HepG2 (cell line): ENCODE data around the gene PCNA. TPM values are rescaled to one million over a fixed set of nuclear protein-coding genes. Genes with fewer than 3 reads are reported as not detected.

ENCODE experiments used
- ATAC-seq: fragments of 200-7000 bp; cut with Tn5 transposase; 3 replicates; pipeline ENCODE4 v1.9.1; 2020; ENCODE audit warnings: mild to moderate bottlenecking, moderate library complexity
- BruUV-seq: library from RNA; stranded (reverse); fragments of 400-500 nt; replicated peaks from 2 replicates; lab custom pipeline; 2021; lab: Mats Ljungman, UMichigan
- CTCF ChIA-PET: fragments of 300-600 bp; formaldehyde crosslinking; extraction: SDS; loops from one replicate; lab custom pipeline; 2021; ENCODE audit warnings: low total read pairs, inconsistent platforms, low intra/inter-chr PET ratio; lab: Yijun Ruan, JAX
- POLR2A ChIA-PET: fragments of 350-600 bp; sonication (Branson Sonifier 250); formaldehyde crosslinking; loops from one replicate; lab custom pipeline; 2020; ENCODE audit warnings: antibody characterized with exemption, inconsistent platforms; lab: Yijun Ruan, JAX
- DNase-seq: peaks from one replicate; pipeline ENCODE4 v3.0.0-alpha.2; 2015; ENCODE audit warnings: low spot score
- FAIRE-seq: peaks from 3 replicates; lab custom pipeline; 2011; peaks lifted over from hg19 to GRCh38; lab: Jason Lieb, UNC
- H2AFZ ChIP-seq: one replicate; pipeline ENCODE4 v1.6.1; 2011; ENCODE audit warnings: low read length, inconsistent platforms
- H3K27ac ChIP-seq: fragments of 300-600 bp; 3 replicates; pipeline ENCODE4 v1.8.0; 2011; ENCODE audit warnings: mixed run types, mild to moderate bottlenecking, mixed read lengths, low read length, inconsistent platforms; ENCODE audit not compliant: insufficient read depth; ENCODE audit errors: extremely low read length
- H3K27me3 ChIP-seq, 2 experiments: fragments of 200-600 bp in 1 of 2; 2 replicates in 1 of 2; 3 replicates in 1 of 2; pipeline versions ENCODE4 v1.6.0 to v1.8.0; 2011; ENCODE audit warnings: low read length in 2 of 2, mild to moderate bottlenecking in 2 of 2, moderate library complexity in 2 of 2, inconsistent platforms in 1 of 2; ENCODE audit not compliant: insufficient read depth in 2 of 2, control insufficient read depth in 1 of 2
- H3K36me3 ChIP-seq, 2 experiments: fragments of 200-600 bp in 1 of 2; replicated peaks in 1 of 2; 2 replicates in 1 of 2; 3 replicates in 1 of 2; pipeline versions ENCODE4 v1.5.1 to v1.8.0; 2011; ENCODE audit warnings: low read length in 2 of 2, inconsistent platforms in 1 of 2; ENCODE audit not compliant: insufficient read depth in 2 of 2, control insufficient read depth in 1 of 2
- H3K4me1 ChIP-seq: 2 replicates; pipeline ENCODE4 v1.5.1; 2012; ENCODE audit warnings: low read length, inconsistent platforms; ENCODE audit not compliant: insufficient read depth
- H3K4me2 ChIP-seq: 2 replicates; pipeline ENCODE4 v1.6.0; 2011; ENCODE audit warnings: low read depth, low read length, inconsistent platforms
- H3K4me3 ChIP-seq, 3 experiments: fragments of 200-600 bp in 1 of 3; sonication (generic), shearing (Covaris generic) in 1 of 3; replicated peaks in 1 of 3; 2 replicates each; pipeline ENCODE4 v1.5.1; 2011 to 2016; ENCODE audit warnings: low read length in 3 of 3, inconsistent platforms in 2 of 3, low read depth in 2 of 3, mild to moderate bottlenecking in 2 of 3, control low read depth in 1 of 3, mixed read lengths in 1 of 3; ENCODE audit not compliant: insufficient read depth in 1 of 3
- H3K79me2 ChIP-seq: one replicate; pipeline ENCODE4 v1.6.1; 2011; ENCODE audit warnings: low read length, inconsistent platforms; ENCODE audit not compliant: insufficient read depth
- H3K9ac ChIP-seq: 2 replicates; pipeline ENCODE4 v1.6.0; 2011; ENCODE audit warnings: mild to moderate bottlenecking, low read depth, low read length, inconsistent platforms; ENCODE audit not compliant: insufficient read depth
- H3K9me3 ChIP-seq: 2 replicates; pipeline ENCODE4 v1.5.1; 2012; ENCODE audit warnings: mild to moderate bottlenecking, low read length
- H4K20me1 ChIP-seq: 2 replicates; pipeline ENCODE4 v1.6.0; 2011; ENCODE audit warnings: inconsistent platforms, mild to moderate bottlenecking, low read length, moderate library complexity; ENCODE audit not compliant: insufficient read depth
- CENPX ChIP-seq: sonication (generic); formaldehyde crosslinking; IDR thresholded peaks from 2 replicates; pipeline ENCODE4 v1.9.0; 2021; ENCODE audit warnings: mild to moderate bottlenecking, missing genetic modification reagents, moderate library complexity
- ETV5 ChIP-seq: IDR thresholded peaks from 2 replicates; pipeline ENCODE4 v1.6.1; 2018; ENCODE audit warnings: missing biosample characterization, missing genetic modification reagents, inconsistent platforms, borderline replicate concordance
- HNF4G ChIP-seq, 2 experiments: sonication (generic) in 1 of 2; formaldehyde crosslinking in 1 of 2; IDR thresholded peaks; 2 replicates each; pipeline versions ENCODE4 v1.4.0 to v1.6.1; 2011 to 2020; ENCODE audit warnings: borderline replicate concordance in 2 of 2, low read depth in 2 of 2, mild to moderate bottlenecking in 2 of 2, low read length in 1 of 2, missing genetic modification reagents in 1 of 2, moderate library complexity in 1 of 2
- HNRNPUL1 ChIP-seq: fragments of 200-400 bp; formaldehyde crosslinking; IDR thresholded peaks from 2 replicates; pipeline ENCODE4 v1.6.1; 2017; ENCODE audit warnings: low read depth, mild to moderate bottlenecking, low read length, moderate library complexity
- JARID2 ChIP-seq: sonication (generic); formaldehyde crosslinking; IDR thresholded peaks from 2 replicates; pipeline ENCODE4 v1.8.1; 2023; ENCODE audit warnings: missing genetic modification reagents, inconsistent platforms; ENCODE audit not compliant: insufficient replicate concordance
- KDM1A ChIP-seq: IDR thresholded peaks from 2 replicates; pipeline ENCODE4 v1.6.1; 2016; ENCODE audit warnings: missing compliant biosample characterization
- MIXL1 ChIP-seq: IDR thresholded peaks from 2 replicates; pipeline ENCODE4 v1.6.1; 2016
- NCOR1 ChIP-seq: fragments of 200-600 bp; sonication (generic); IDR thresholded peaks from 2 replicates; pipeline ENCODE4 v1.7.0; 2017; ENCODE audit warnings: antibody characterized with exemption, low read length, borderline replicate concordance
- NR3C1 ChIP-seq: sonication (generic); formaldehyde crosslinking; IDR thresholded peaks from 2 replicates; pipeline ENCODE4 v1.4.0; 2020; ENCODE audit warnings: missing genetic modification reagents
- PAF1 ChIP-seq: IDR thresholded peaks from 2 replicates; pipeline ENCODE4 v1.6.1; 2016; ENCODE audit warnings: missing genetic modification reagents, missing compliant biosample characterization
- PHF20 ChIP-seq: sonication (generic); formaldehyde crosslinking; IDR thresholded peaks from 2 replicates; pipeline ENCODE4 v1.5.0; 2020; ENCODE audit warnings: mild to moderate bottlenecking, missing genetic modification reagents
- PHF8 ChIP-seq: sonication (generic); formaldehyde crosslinking; IDR thresholded peaks from 2 replicates; pipeline ENCODE4 v1.5.0; 2020; ENCODE audit warnings: missing genetic modification reagents
- SALL1 ChIP-seq: sonication (generic); formaldehyde crosslinking; IDR thresholded peaks from 2 replicates; pipeline ENCODE4 v1.8.0; 2022; ENCODE audit warnings: mild to moderate bottlenecking, missing genetic modification reagents
- TGIF2 ChIP-seq: IDR thresholded peaks from 2 replicates; pipeline ENCODE4 v1.6.1; 2016; ENCODE audit warnings: control low read depth, missing compliant biosample characterization
- ZBTB42 ChIP-seq: sonication (generic); formaldehyde crosslinking; IDR thresholded peaks from 2 replicates; pipeline ENCODE4 v1.5.0; 2020; ENCODE audit warnings: mild to moderate bottlenecking, missing genetic modification reagents
- ZBTB8A ChIP-seq: sonication (generic); formaldehyde crosslinking; IDR thresholded peaks from 2 replicates; pipeline ENCODE4 v1.4.0; 2020; ENCODE audit warnings: mild to moderate bottlenecking, low read depth, missing genetic modification reagents, borderline replicate concordance
- ZNF230 ChIP-seq: sonication (generic); formaldehyde crosslinking; IDR thresholded peaks from 2 replicates; pipeline ENCODE4 v1.4.0; 2020; ENCODE audit warnings: mild to moderate bottlenecking, missing genetic modification reagents
- ZNF709 ChIP-seq: sonication (generic); formaldehyde crosslinking; IDR thresholded peaks from 2 replicates; pipeline ENCODE4 v1.5.0; 2020; ENCODE audit warnings: mild to moderate bottlenecking, missing genetic modification reagents
- WGBS: methylation state at CpG from one replicate; pipeline ENCODE4 v1.1.6; 2017; ENCODE audit warnings: low lambda C conversion rate; 5-methylcytosine and 5-hydroxymethylcytosine counted together
- in situ Hi-C: cut with HindIII; loops from 2 replicates; pipeline ENCODE4 v1.10.0; 2017; ENCODE audit warnings: low pct_unique_long_range_greater_than_20kb; ENCODE audit not compliant: extremely low pct_ligation_motif_present
- intact Hi-C: fragments of 100-400 bp; cut with micrococcal nuclease; formaldehyde crosslinking; loops from one replicate; pipeline ENCODE4 v1.10.0; 2022; ENCODE audit not compliant: unreplicated experiment
- polyA plus RNA-seq, 8 experiments: library from polyadenylated mRNA; depleted of rRNA in 3 of 8; stranded (reverse) in 7 of 8; unstranded in 1 of 8; fragments of >200 nt; fragmentation: Illumina TruSeq in 4 of 8; extraction: Trizol in 4 of 8; gene quantifications; 2 replicates each; pipeline versions ENCODE4 v1.2.1 to v1.2.3, GENCODE V29; 2011 to 2016; ENCODE audit warnings: low read depth in 4 of 8, missing spikeins in 1 of 8, mixed read lengths in 1 of 8; ENCODE audit not compliant: insufficient read depth in 1 of 8
- total RNA-seq, 5 experiments: library from RNA; depleted of rRNA; stranded (reverse); fragments of >200 nt; fragmentation: Illumina TruSeq; extraction: Trizol; gene quantifications; 2 replicates each; pipeline ENCODE4 v1.2.3, GENCODE V29; 2016; ENCODE audit warnings: low read depth in 1 of 5
- TF ChIP-seq, protein P1 (sequence below): sonication (generic); formaldehyde crosslinking; IDR thresholded peaks from 2 replicates; pipeline ENCODE4 v1.5.0; 2020; ENCODE audit warnings: missing genetic modification reagents
- TF ChIP-seq, protein P2 (sequence below): sonication (generic); formaldehyde crosslinking; IDR thresholded peaks from 2 replicates; pipeline ENCODE4; 2020; ENCODE audit warnings: missing genetic modification reagents, mild to moderate bottlenecking, borderline replicate concordance
- TF ChIP-seq, protein P3 (sequence below): IDR thresholded peaks from 2 replicates; pipeline ENCODE4 v1.6.1; 2012; ENCODE audit warnings: low read depth, low read length, improper control_type of control experiment

The PCNA gene
- total and polyA plus RNA-seq, 2 of the 13 experiments (the other 11 are each of a cell fraction or from before 2014, with no cell fraction given): 229 to 655 TPM

DNA sequence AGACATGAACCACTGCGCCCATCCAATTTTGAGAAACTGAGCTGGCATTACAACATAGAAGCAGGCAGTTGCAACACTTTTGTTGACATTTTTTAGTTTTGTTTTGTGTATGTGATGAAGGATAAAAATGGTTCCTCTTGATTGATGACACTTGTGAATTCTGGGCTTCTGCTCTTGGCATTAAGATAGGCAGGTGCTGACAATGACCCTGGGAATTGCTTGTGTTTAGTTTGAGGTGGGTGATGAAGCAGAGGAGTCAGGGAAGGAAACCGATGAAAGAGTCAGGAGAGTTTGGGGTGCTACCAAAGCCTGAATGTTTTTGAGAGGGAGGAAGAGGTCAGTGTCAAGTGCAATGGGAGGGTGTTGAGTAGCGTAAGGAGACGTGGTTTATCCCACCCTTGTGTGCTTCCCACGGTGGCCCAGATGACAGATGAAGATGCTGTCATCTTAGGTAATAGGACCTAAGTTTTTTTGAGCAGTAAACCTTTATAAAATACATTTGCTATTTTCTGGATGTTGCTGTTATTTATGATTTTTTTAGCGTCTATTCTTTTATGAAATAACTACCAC is 26.4 kb upstream of the PCNA start:
- Histone ChIP-seq H3K4me1 (peaks cover 100% of the 10 kb centered on the region), H3K79me2 (peaks cover 93% of the 10 kb centered on the region), H3K36me3 (peaks cover 1 to 3% of the 10 kb centered on the region in 2 experiments; a peak in 3 of 5 replicates), H3K4me2 (no peak overlapping the region), H3K9me3 (no peaks in the 10 kb centered on the region), H3K4me3 (no peak overlapping the region), H3K9ac (no peak overlapping the region), H2AFZ (no peak overlapping the region), H4K20me1 (no peaks in the 10 kb centered on the region), H3K27ac (no peak overlapping the region), H3K27me3 (no peaks in the 10 kb centered on the region)
- no peak for ATAC-seq
- in situ Hi-C loops: loop anchor here (10.0 kb wide), 1 partner anchor 61 kb away; no protein-coding TSS in a partner anchor
- ChIA-PET POLR2A (interaction anchor here (1.0 to 7.0 kb wide), 3 partner anchors 10 to 27 kb away, joined by 3 to 53 read pairs (median 3); partner anchors contain the start of gene CDS2), CTCF (no interaction called here)
- BruUV-seq: no TSS peak
- no peak for DNase-seq
- WGBS: 97% methylated on average over 6 of the region's 6 CpGs
- intact Hi-C loops: no loop called here
- FAIRE-seq: no peak
- TF ChIP-seq ZNF230 (CRISPR knock-in tag) (no peak), NCOR1 (no peak), HNF4G (IDR thresholded peaks at IDR 0.05; ENCODE audit: borderline replicate concordance, low read depth, low read length) (no peak), HNF4G (CRISPR knock-in tag; IDR thresholded peaks at IDR 0.05; ENCODE audit: borderline replicate concordance, low read depth) (no peak), NR3C1 (no peak), ZBTB8A (no peak), PAF1 (no peak), SALL1 (CRISPR knock-in tag) (peak; percentile 16; the same call in 1 of the 2 replicates), ZBTB42 (CRISPR knock-in tag) (no peak), ETV5 (no peak), MIXL1 (CRISPR knock-in tag) (no peak), JARID2 (no peak), CENPX (CRISPR knock-in tag) (no peak), ZNF709 (CRISPR knock-in tag) (no peak), KDM1A (CRISPR knock-in tag) (peak; percentile 7; the same call in 1 of the 2 replicates), TGIF2 (no peak), PHF8 (no peak), HNRNPUL1 (no peak), PHF20 (CRISPR knock-in tag) (no peak)
- TF ChIP-seq, protein P1, sequence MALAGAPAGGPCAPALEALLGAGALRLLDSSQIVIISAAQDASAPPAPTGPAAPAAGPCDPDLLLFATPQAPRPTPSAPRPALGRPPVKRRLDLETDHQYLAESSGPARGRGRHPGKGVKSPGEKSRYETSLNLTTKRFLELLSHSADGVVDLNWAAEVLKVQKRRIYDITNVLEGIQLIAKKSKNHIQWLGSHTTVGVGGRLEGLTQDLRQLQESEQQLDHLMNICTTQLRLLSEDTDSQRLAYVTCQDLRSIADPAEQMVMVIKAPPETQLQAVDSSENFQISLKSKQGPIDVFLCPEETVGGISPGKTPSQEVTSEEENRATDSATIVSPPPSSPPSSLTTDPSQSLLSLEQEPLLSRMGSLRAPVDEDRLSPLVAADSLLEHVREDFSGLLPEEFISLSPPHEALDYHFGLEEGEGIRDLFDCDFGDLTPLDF: no peak
- TF ChIP-seq, protein P2, sequence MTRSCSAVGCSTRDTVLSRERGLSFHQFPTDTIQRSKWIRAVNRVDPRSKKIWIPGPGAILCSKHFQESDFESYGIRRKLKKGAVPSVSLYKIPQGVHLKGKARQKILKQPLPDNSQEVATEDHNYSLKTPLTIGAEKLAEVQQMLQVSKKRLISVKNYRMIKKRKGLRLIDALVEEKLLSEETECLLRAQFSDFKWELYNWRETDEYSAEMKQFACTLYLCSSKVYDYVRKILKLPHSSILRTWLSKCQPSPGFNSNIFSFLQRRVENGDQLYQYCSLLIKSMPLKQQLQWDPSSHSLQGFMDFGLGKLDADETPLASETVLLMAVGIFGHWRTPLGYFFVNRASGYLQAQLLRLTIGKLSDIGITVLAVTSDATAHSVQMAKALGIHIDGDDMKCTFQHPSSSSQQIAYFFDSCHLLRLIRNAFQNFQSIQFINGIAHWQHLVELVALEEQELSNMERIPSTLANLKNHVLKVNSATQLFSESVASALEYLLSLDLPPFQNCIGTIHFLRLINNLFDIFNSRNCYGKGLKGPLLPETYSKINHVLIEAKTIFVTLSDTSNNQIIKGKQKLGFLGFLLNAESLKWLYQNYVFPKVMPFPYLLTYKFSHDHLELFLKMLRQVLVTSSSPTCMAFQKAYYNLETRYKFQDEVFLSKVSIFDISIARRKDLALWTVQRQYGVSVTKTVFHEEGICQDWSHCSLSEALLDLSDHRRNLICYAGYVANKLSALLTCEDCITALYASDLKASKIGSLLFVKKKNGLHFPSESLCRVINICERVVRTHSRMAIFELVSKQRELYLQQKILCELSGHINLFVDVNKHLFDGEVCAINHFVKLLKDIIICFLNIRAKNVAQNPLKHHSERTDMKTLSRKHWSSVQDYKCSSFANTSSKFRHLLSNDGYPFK: no peak
- TF ChIP-seq, protein P3, sequence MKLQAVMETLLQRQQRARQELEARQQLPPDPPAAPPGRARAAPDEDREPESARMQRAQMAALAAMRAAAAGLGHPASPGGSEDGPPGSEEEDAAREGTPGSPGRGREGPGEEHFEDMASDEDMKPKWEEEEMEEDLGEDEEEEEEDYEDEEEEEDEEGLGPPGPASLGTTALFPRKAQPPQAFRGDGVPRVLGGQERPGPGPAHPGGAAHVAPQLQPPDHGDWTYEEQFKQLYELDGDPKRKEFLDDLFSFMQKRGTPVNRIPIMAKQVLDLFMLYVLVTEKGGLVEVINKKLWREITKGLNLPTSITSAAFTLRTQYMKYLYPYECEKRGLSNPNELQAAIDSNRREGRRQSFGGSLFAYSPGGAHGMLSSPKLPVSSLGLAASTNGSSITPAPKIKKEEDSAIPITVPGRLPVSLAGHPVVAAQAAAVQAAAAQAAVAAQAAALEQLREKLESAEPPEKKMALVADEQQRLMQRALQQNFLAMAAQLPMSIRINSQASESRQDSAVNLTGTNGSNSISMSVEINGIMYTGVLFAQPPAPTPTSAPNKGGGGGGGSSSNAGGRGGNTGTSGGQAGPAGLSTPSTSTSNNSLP: no peak
